B cell (primary cell): Measurements from ENCODE around the gene ARHGAP45. TPM values are rescaled to one million over a fixed set of nuclear protein-coding genes. Genes with fewer than 3 reads are reported as not detected.

Experiments used
- ATAC-seq: fragments of 200-7000 bp; cut with Tn5 transposase; one replicate; pipeline ENCODE4 v1.10.0; 2021; ENCODE audit warnings: low read depth, mild to moderate bottlenecking, moderate number of reproducible peaks, moderate library complexity
- CTCF ChIA-PET: fragments of 350-600 bp; sonication (Branson Sonifier 250); formaldehyde crosslinking; loops from one replicate; lab custom pipeline; 2021; ENCODE audit warnings: antibody characterized with exemption, inconsistent platforms; lab: Charles Lee
- POLR2A ChIA-PET: fragments of 350-600 bp; sonication (Branson Sonifier 250); formaldehyde crosslinking; loops from one replicate; lab custom pipeline; 2021; ENCODE audit warnings: antibody characterized with exemption; lab: Charles Lee
- DNase-seq: peaks from one replicate; pipeline ENCODE4 v3.0.0; 2013
- H2AFZ ChIP-seq: 2 replicates; pipeline ENCODE4 v1.6.1; 2012; ENCODE audit warnings: mild to moderate bottlenecking, low read depth, low read length; ENCODE audit not compliant: insufficient read depth, poor library complexity, severe bottlenecking
- H3K27ac ChIP-seq, 2 donors: 1 replicate in 1 of 2; 2 replicates in 1 of 2; pipeline ENCODE4 v1.5.1; 2012 to 2013; ENCODE audit warnings: low read length in 2 of 2, mild to moderate bottlenecking in 2 of 2, moderate library complexity in 1 of 2
- H3K27me3 ChIP-seq, 4 experiments: fragments of 200-600 bp in 1 of 4; sonication (generic) in 1 of 4; replicated peaks in 1 of 4; 1 replicate in 2 of 4; 2 replicates in 2 of 4; pipeline versions ENCODE4 v1.6.1 to v1.7.0; 2013 to 2016; ENCODE audit warnings: low read length in 3 of 4, mild to moderate bottlenecking in 2 of 4, mixed read lengths in 1 of 4, moderate library complexity in 1 of 4; ENCODE audit not compliant: insufficient read depth in 4 of 4, control insufficient read depth in 3 of 4; ENCODE audit errors: control extremely low read depth in 1 of 4
- H3K36me3 ChIP-seq, 2 experiments: replicated peaks in 1 of 2; 1 replicate in 1 of 2; 2 replicates in 1 of 2; pipeline versions ENCODE4 v1.6.1 to v1.7.1; 2013; ENCODE audit warnings: low read length in 1 of 2; ENCODE audit not compliant: insufficient read depth in 2 of 2, control insufficient read depth in 1 of 2; ENCODE audit errors: control extremely low read depth in 1 of 2, extremely low read depth in 1 of 2
- H3K4me1 ChIP-seq, 2 donors: fragments of 200-600 bp in 1 of 2; sonication (generic) in 1 of 2; 1 replicate in 1 of 2; 2 replicates in 1 of 2; pipeline versions ENCODE4 v1.5.1 to v1.6.1; 2013 to 2017; ENCODE audit warnings: low read length in 2 of 2; ENCODE audit not compliant: control insufficient read depth in 2 of 2, insufficient read depth in 2 of 2
- H3K4me2 ChIP-seq: replicated peaks from 2 replicates; pipeline ENCODE3; 2012; ENCODE audit warnings: mild to moderate bottlenecking, low read depth, low read length; ENCODE audit not compliant: poor library complexity, severe bottlenecking
- H3K4me3 ChIP-seq, 5 experiments: fragments of 200-600 bp in 1 of 5; sonication (generic) in 1 of 5; 1 replicate in 3 of 5; 2 replicates in 2 of 5; pipeline versions ENCODE4 v1.5.1 to v1.7.0; 2011 to 2016; ENCODE audit warnings: low read length in 4 of 5, mild to moderate bottlenecking in 4 of 5, low read depth in 2 of 5, control low read depth in 1 of 5, moderate library complexity in 1 of 5; ENCODE audit not compliant: insufficient read depth in 1 of 5; ENCODE audit errors: control extremely low read depth in 1 of 5, extremely low read depth in 1 of 5
- H3K79me2 ChIP-seq: fragments of 200-600 bp; sonication (generic); one replicate; pipeline ENCODE4 v1.6.0; 2016; ENCODE audit warnings: low read length; ENCODE audit not compliant: control insufficient read depth, insufficient read depth
- H3K9ac ChIP-seq: fragments of 200-600 bp; sonication (generic); 2 replicates; pipeline ENCODE4 v1.6.1; 2017; ENCODE audit warnings: mild to moderate bottlenecking, low read length, moderate library complexity
- H3K9me3 ChIP-seq, 3 donors: one replicate each; pipeline versions ENCODE4 v1.6.1 to v1.7.1; 2013; ENCODE audit warnings: low read length in 2 of 3; ENCODE audit not compliant: control insufficient read depth in 2 of 3, insufficient read depth in 1 of 3; ENCODE audit errors: control extremely low read depth in 1 of 3
- H4K20me1 ChIP-seq: 2 replicates; pipeline ENCODE4 v1.6.0; 2012; ENCODE audit warnings: mild to moderate bottlenecking, low read length; ENCODE audit not compliant: insufficient read depth, control insufficient read depth, poor library complexity, severe bottlenecking
- H3K27ac Mint-ChIP-seq: one replicate; pipeline ENCODE4 v1.8.0; 2021; ENCODE audit warnings: mixed read lengths
- H3K27me3 Mint-ChIP-seq: one replicate; pipeline ENCODE4 v1.8.0; 2021; ENCODE audit warnings: mixed read lengths
- H3K4me1 Mint-ChIP-seq: one replicate; pipeline ENCODE4 v1.8.0; 2021; ENCODE audit warnings: mixed read lengths
- H3K4me3 Mint-ChIP-seq: one replicate; pipeline ENCODE4 v1.8.0; 2021; ENCODE audit warnings: mixed read lengths
- H3K9me3 Mint-ChIP-seq: one replicate; pipeline ENCODE4 v1.8.0; 2022; ENCODE audit warnings: mixed read lengths; ENCODE audit not compliant: insufficient read depth
- CTCF ChIP-seq: fragments of 200-600 bp; IDR thresholded peaks from one replicate; pipeline ENCODE4 v1.8.0; 2022; ENCODE audit warnings: antibody characterized with exemption, mild to moderate bottlenecking
- EZH2 ChIP-seq: IDR thresholded peaks from 2 replicates; pipeline ENCODE4 v1.6.1; 2012; ENCODE audit warnings: borderline replicate concordance, low read depth, mild to moderate bottlenecking, moderate library complexity, low read length; ENCODE audit not compliant: insufficient read depth, poor library complexity, severe bottlenecking
- WGBS: methylation state at CpG from one replicate; pipeline ENCODE4 v1.1.5; 2013; ENCODE audit warnings: missing lambda C conversion rate; ENCODE audit not compliant: insufficient coverage; 5-methylcytosine and 5-hydroxymethylcytosine counted together
- intact Hi-C: fragments of 100-400 bp; cut with micrococcal nuclease; formaldehyde crosslinking; loops from one replicate; pipeline ENCODE4 v1.10.0; 2022
- polyA plus RNA-seq: library from polyadenylated mRNA; depleted of rRNA; stranded (reverse); fragments of >200 nt; gene quantifications from 2 replicates; pipeline ENCODE4 v1.2.3, GENCODE V29; 2012
- total RNA-seq, 2 donors: library from RNA; stranded (reverse); fragments of 120-200 nt in 1 of 2; gene quantifications; 1 replicate in 1 of 2; 2 replicates in 1 of 2; pipeline versions ENCODE4 v1.2.3 to v1.2.4, GENCODE V29; 2013 to 2022

Gene ARHGAP45
- total and polyA plus RNA-seq, 2 donors (not counting 1 experiment from before 2014, with no cell fraction given), result 488 to 490 TPM

- intact Hi-C loops, result loop anchor here (1.0 kb wide), 2 partner anchors 19 to 63 kb away; partner anchors contain the start of genes GPX4, RNU6-2 and TMEM259
- no peaks in the 10 kb centered on the region for H3K27me3 Mint-ChIP-seq
- peaks cover 50% of the 10 kb centered on the region for H3K4me1 Mint-ChIP-seq
- DNase-seq (peak; percentile 94), ATAC-seq (peak; percentile 51)
- H3K4me3 Mint-ChIP-seq, result peak overlapping the region; percentile 97
- Histone ChIP-seq H3K27ac (peak overlapping the region; percentile 21 to 40), H3K4me1 (peaks cover 39 to 60% of the 10 kb centered on the region in 2 donors), H3K36me3 (peaks cover 0 to 48% of the 10 kb centered on the region in 2 experiments), H3K79me2 (peaks cover 48% of the 10 kb centered on the region), H3K27me3 (no peaks in the 10 kb centered on the region), H4K20me1 (peaks cover 62% of the 10 kb centered on the region), H3K9ac (peak overlapping the region; percentile 85), H3K4me2 (peak overlapping the region; percentile 92), H3K9me3 (peaks cover 0 to 4% (median 0%) of the 10 kb centered on the region in 3 donors), H3K4me3 (peak overlapping the region; percentile 69 to 90 (median 75)), H2AFZ (peak overlapping the region; percentile 60)
- no peak for TF ChIP-seq CTCF
- no peak for TF ChIP-seq EZH2
- peak overlapping the region; percentile 99 for H3K27ac Mint-ChIP-seq
- 4% methylated on average over 27 of the region's 27 CpGs for WGBS
- POLR2A ChIA-PET, result interaction anchor here (0.6 to 6.8 kb wide), 21 partner anchors 13 to 307 kb away, joined by 3 to 91 read pairs (median 7); partner anchors contain the start of genes ARHGAP45, CNN2, GPX4 and RNU6-2
- H3K9me3 Mint-ChIP-seq, result no peaks in the 10 kb centered on the region
- CTCF ChIA-PET, result interaction anchor here (0.6 to 4.5 kb wide), 10 partner anchors 13 to 204 kb away, joined by 3 to 35 read pairs (median 4); partner anchors contain the start of genes ARHGAP45, CNN2 and WDR18
These were observed 26.3 kb upstream of the ARHGAP45 start for GRCh38 chr19:1040476-1041271.
